Right lobe of liver (tissue), 4 donors: ENCODE data around the gene EVA1C.

ENCODE experiments used
- CTCF ChIP-seq, 4 donors: fragments of 200-600 bp in 3 of 4; fragments of 450-650 bp in 1 of 4; IDR thresholded peaks; one replicate each; pipeline versions ENCODE4 v1.5.1 to v1.8.0; 2016 to 2022; ENCODE audit warnings: antibody characterized with exemption in 4 of 4, mild to moderate bottlenecking in 2 of 4
- POLR2A ChIP-seq: fragments of 450-650 bp; IDR thresholded peaks from one replicate; pipeline ENCODE4 v1.6.1; 2017; ENCODE audit warnings: antibody characterized with exemption, mild to moderate bottlenecking
- donor health status: DM: no; HTN: no; CAD: no.
- donor health status: DM: no; HTN: no; CAD: no.
- donor health status: DM: no; HTN: yes; CAD: no.

- TF ChIP-seq CTCF (IDR thresholded peaks at IDR 0.05) (no peak), POLR2A (no peak)
Measured at GRCh38 chr21:32494934-32495709, 82.6 kb downstream of the EVA1C start.
